GM12878 (cell line): ENCODE data around the gene MCC. TPM values are rescaled to one million over a fixed set of nuclear protein-coding genes. Genes with fewer than 3 reads are reported as not detected.

Source experiments
- ATAC-seq: fragments of 200-7000 bp; cut with Tn5 transposase; 3 replicates; pipeline ENCODE4 v1.9.1; 2020; ENCODE audit warnings: mild to moderate bottlenecking, moderate library complexity
- BruUV-seq: library from RNA; stranded (reverse); fragments of 400-500 nt; replicated peaks from 2 replicates; lab custom pipeline; 2021; lab: Mats Ljungman, UMichigan
- CTCF ChIA-PET: fragments of 300-600 bp; sonication (Branson Sonifier 250); formaldehyde crosslinking; extraction: SDS; loops from one replicate; lab custom pipeline; 2021; ENCODE audit warnings: inconsistent platforms; lab: Yijun Ruan, JAX
- POLR2A ChIA-PET: fragments of 350-600 bp; formaldehyde crosslinking; extraction: SDS; loops from one replicate; lab custom pipeline; 2021; ENCODE audit warnings: inconsistent platforms; lab: Charles Lee
- RAD21 ChIA-PET: fragments of 300-600 bp; sonication (Branson Sonifier 250); formaldehyde crosslinking; loops from one replicate; lab custom pipeline; 2023; ENCODE audit warnings: antibody characterized with exemption; ENCODE audit not compliant: unreplicated experiment; lab: Charles Lee
- SMC1A ChIA-PET: fragments of 300-600 bp; sonication (Branson Sonifier 250); formaldehyde crosslinking; loops from one replicate; lab custom pipeline; 2023; ENCODE audit not compliant: unreplicated experiment, uncharacterized antibody; lab: Charles Lee
- DNase-seq: peaks from one replicate; pipeline ENCODE4 v3.0.0-alpha.2; 2011; ENCODE audit warnings: low read depth, low spot score
- FAIRE-seq: peaks from 3 replicates; lab custom pipeline; 2011; peaks lifted over from hg19 to GRCh38; lab: Jason Lieb, UNC
- H2AFZ ChIP-seq: 2 replicates; pipeline ENCODE4 v1.6.0; 2011; ENCODE audit warnings: low read depth, low read length, control low read depth; ENCODE audit not compliant: control insufficient read depth
- H3K27ac ChIP-seq: 2 replicates; pipeline ENCODE4 v1.5.1; 2011; ENCODE audit warnings: control low read depth; ENCODE audit not compliant: control insufficient read depth, insufficient read depth
- H3K27me3 ChIP-seq, 2 experiments: replicated peaks in 1 of 2; 2 replicates each; pipeline versions ENCODE4 v1.6.0 to v1.6.1; 2011; ENCODE audit warnings: low read length in 1 of 2; ENCODE audit not compliant: control insufficient read depth in 2 of 2, insufficient read depth in 2 of 2
- H3K36me3 ChIP-seq, 2 experiments: 2 replicates each; pipeline ENCODE4 v1.5.1; 2011; ENCODE audit warnings: low read length in 1 of 2; ENCODE audit not compliant: control insufficient read depth in 2 of 2, insufficient read depth in 2 of 2
- H3K4me1 ChIP-seq: 2 replicates; pipeline ENCODE4 v1.6.1; 2011; ENCODE audit warnings: mild to moderate bottlenecking, low read length, moderate library complexity, mixed read lengths; ENCODE audit not compliant: control insufficient read depth, insufficient read depth
- H3K4me2 ChIP-seq: 2 replicates; pipeline ENCODE4 v1.6.0; 2011; ENCODE audit warnings: control low read depth; ENCODE audit not compliant: control insufficient read depth, insufficient read depth
- H3K4me3 ChIP-seq: fragments of 200-600 bp; sonication (generic); 2 replicates; pipeline ENCODE4 v1.5.1; 2016
- H3K79me2 ChIP-seq: 2 replicates; pipeline ENCODE4 v1.6.0; 2011; ENCODE audit warnings: low read length; ENCODE audit not compliant: control insufficient read depth, insufficient read depth
- H3K9ac ChIP-seq: 2 replicates; pipeline ENCODE4 v1.8.0; 2011; ENCODE audit warnings: low read length, control low read depth, mixed read lengths; ENCODE audit not compliant: control insufficient read depth, insufficient read depth
- H3K9me3 ChIP-seq: replicated peaks from 3 replicates; pipeline ENCODE4 v1.5.1; 2011; ENCODE audit warnings: mild to moderate bottlenecking, low read length; ENCODE audit not compliant: control insufficient read depth, insufficient read depth
- H4K20me1 ChIP-seq: 2 replicates; pipeline ENCODE4 v1.6.0; 2011; ENCODE audit not compliant: control insufficient read depth, insufficient read depth
- CBX5 ChIP-seq: sonication (generic); IDR thresholded peaks from 2 replicates; pipeline ENCODE4 v1.6.1; 2016; ENCODE audit warnings: low read depth, moderate library complexity, mild to moderate bottlenecking, inconsistent platforms
- CEBPZ ChIP-seq: fragments of 150-350 bp; IDR thresholded peaks from 2 replicates; pipeline ENCODE4 v1.6.1; 2016; ENCODE audit warnings: low read depth, low read length
- CHD1 ChIP-seq: IDR thresholded peaks from 2 replicates; pipeline ENCODE4 v1.6.1; 2012; ENCODE audit warnings: low read depth, low read length, improper control_type of control experiment
- CREM ChIP-seq: IDR thresholded peaks from 2 replicates; pipeline ENCODE4 v1.6.1; 2014; ENCODE audit warnings: antibody characterized with exemption, low read depth
- ETV6 ChIP-seq, 2 experiments: fragments of 450-650 bp in 1 of 2; IDR thresholded peaks in 1 of 2; conservative IDR thresholded peaks in 1 of 2; 2 replicates each; pipeline ENCODE4 v1.6.1; 2014; ENCODE audit warnings: antibody characterized with exemption in 1 of 2, borderline replicate concordance in 1 of 2, low read depth in 1 of 2, mild to moderate bottlenecking in 1 of 2, moderate library complexity in 1 of 2
- NFXL1 ChIP-seq: fragments of 450-650 bp; IDR thresholded peaks from 2 replicates; pipeline ENCODE4 v1.6.1; 2017; ENCODE audit warnings: antibody characterized with exemption, mild to moderate bottlenecking, borderline replicate concordance
- REST ChIP-seq: IDR thresholded peaks from 2 replicates; pipeline ENCODE4 v1.6.1; 2012; ENCODE audit warnings: mild to moderate bottlenecking, low read depth, low read length
- RUNX3 ChIP-seq: IDR thresholded peaks from 2 replicates; pipeline ENCODE4 v1.6.1; 2012; ENCODE audit warnings: low read length, inconsistent platforms
- SMAD1 ChIP-seq: fragments of 450-650 bp; IDR thresholded peaks from 2 replicates; pipeline ENCODE4 v1.6.1; 2018; ENCODE audit warnings: mild to moderate bottlenecking, low read depth; ENCODE audit not compliant: partially characterized antibody
- WGBS: methylation state at CpG from one replicate; pipeline ENCODE4 v1.1.6; 2016; ENCODE audit warnings: low lambda C conversion rate; ENCODE audit not compliant: insufficient replicate concordance, insufficient coverage; ENCODE audit errors: missing lambda C conversion rate; 5-methylcytosine and 5-hydroxymethylcytosine counted together
- in situ Hi-C: fragments of 300-500 bp; cut with MboI; formaldehyde crosslinking; loops from 9 replicates; pipeline ENCODE4 v1.14.3; 2018; ENCODE audit warnings: mixed read lengths
- intact Hi-C: fragments of 100-400 bp; cut with micrococcal nuclease; formaldehyde crosslinking; loops from one replicate; pipeline ENCODE4 v1.14.2; 2022; ENCODE audit not compliant: unreplicated experiment
- polyA plus RNA-seq, 11 experiments: library from polyadenylated mRNA; depleted of rRNA in 4 of 11; unstranded in 6 of 11; stranded (reverse) in 5 of 11; fragments of >200 nt; fragmentation: Nextera tagmentation in 4 of 11; fragmentation: Illumina TruSeq in 1 of 11; extraction: Ambion mirVana in 4 of 11; extraction: Trizol in 1 of 11; gene quantifications; 1 replicate in 1 of 11; 2 replicates in 10 of 11; pipeline versions ENCODE4 v1.2.1 to v1.2.3, GENCODE V29; 2011 to 2016; ENCODE audit warnings: inconsistent platforms in 2 of 11, missing spikeins in 2 of 11, low read depth in 1 of 11
- total RNA-seq, 4 experiments: library from RNA; depleted of rRNA in 3 of 4; stranded (reverse); fragments of >200 nt in 3 of 4; fragmentation: Illumina TruSeq in 1 of 4; extraction: Trizol in 1 of 4; gene quantifications; 2 replicates each; pipeline versions ENCODE4 v1.2.1 to v1.2.3, GENCODE V29; 2013 to 2021

MCC gene
- total and polyA plus RNA-seq, 10 of the 15 experiments (the other 5 are each of a cell fraction or from before 2014, with no cell fraction given): 0.03 to 0.86 (median 0.16) TPM

- DNase-seq: peak; percentile 11
- H3K36me3 ChIP-seq: peaks cover 4 to 13% of the 10 kb centered on the region in 2 experiments
- SMC1A ChIA-PET: interaction anchor here (1.4 to 3.3 kb wide), 2 partner anchors 10 to 26 kb away, joined by 3 to 15 read pairs; no protein-coding TSS in a partner anchor
- no peaks in the 10 kb centered on the region for H3K4me1 ChIP-seq
- no peaks in the 10 kb centered on the region for H4K20me1 ChIP-seq
- TF ChIP-seq RUNX3 (0 out of 2 replicates have a peak, but pooled peaks have one; percentile 16), SMAD1 (no peak), CEBPZ (no peak), NFXL1 (no peak), CREM (no peak), ETV6 (conservative IDR thresholded peaks at IDR 0.05 in 1 of 2, IDR thresholded peaks at IDR 0.05 in 1 of 2; ENCODE audit: borderline replicate concordance in 1 of 2, low read depth in 1 of 2) (peak in 1 of 2 experiments; percentile 47; a peak in 1 of 4 replicates), CBX5 (no peak), CHD1 (no peak), REST (no peak)
- TF ChIP-seq, all 136 proteins: peak for 2
- ATAC-seq (peak; percentile 53), FAIRE-seq (peak; percentile 62)
- Histone ChIP-seq H3K9me3 (no peaks in the 10 kb centered on the region), H2AFZ (no peak overlapping the region), H3K27ac (no peak overlapping the region), H3K27me3 (no peaks in the 10 kb centered on the region), H3K79me2 (no peaks in the 10 kb centered on the region), H3K4me3 (no peak overlapping the region), H3K4me2 (no peak overlapping the region), H3K9ac (no peak overlapping the region)
- BruUV-seq: no TSS peak
- ChIA-PET POLR2A (interaction anchor here (1.2 kb wide), 1 partner anchor 531 kb away, joined by 3 read pairs; no protein-coding TSS in a partner anchor), CTCF (interaction anchor here (3.4 kb wide), 1 partner anchor 27 kb away, joined by 13 read pairs; no protein-coding TSS in a partner anchor), RAD21 (interaction anchor here (1.3 kb wide), 1 partner anchor 27 kb away, joined by 3 read pairs; no protein-coding TSS in a partner anchor)
- intact Hi-C loops (no loop called here), in situ Hi-C loops (no loop called here)
- 0% methylated on average over 2 of the region's 2 CpGs for WGBS
Measured at GRCh38 chr5:113022661-113023060, 465.6 kb downstream of the MCC start.
